Suprapubic skin (tissue), 4 donors: ENCODE results near the gene BATF. TPM values are rescaled to one million over a fixed set of nuclear protein-coding genes. Genes with fewer than 3 reads are reported as not detected.
"Not testable (repeated sequence)": the region's sequence is repeated elsewhere in the genome, so short reads cannot be mapped to it uniquely, and the experiment has no call there.

Experiments
- DNase-seq, 2 donors: peaks; one replicate each; pipeline ENCODE4 v3.0.0-alpha.2; 2019; ENCODE audit warnings: low spot score in 2 of 2
- H3K27ac ChIP-seq: fragments of 200-600 bp; sonication (generic); one replicate; pipeline ENCODE4 v1.5.1; 2019
- H3K27me3 ChIP-seq: fragments of 200-600 bp; sonication (generic); one replicate; pipeline ENCODE4 v1.5.1; 2019
- H3K36me3 ChIP-seq: fragments of 200-600 bp; sonication (generic); one replicate; pipeline ENCODE4 v1.5.1; 2019
- H3K4me1 ChIP-seq: fragments of 200-600 bp; sonication (generic); one replicate; pipeline ENCODE4 v1.5.1; 2019
- H3K4me3 ChIP-seq: fragments of 200-600 bp; sonication (generic); one replicate; pipeline ENCODE4 v1.5.1; 2019; ENCODE audit warnings: mild to moderate bottlenecking
- H3K9me3 ChIP-seq: fragments of 200-600 bp; sonication (generic); one replicate; pipeline ENCODE4 v1.5.1; 2019
- CTCF ChIP-seq, 2 donors: fragments of 200-600 bp in 1 of 2; fragments of 450-650 bp in 1 of 2; sonication (generic) in 1 of 2; IDR thresholded peaks; one replicate each; pipeline ENCODE4 v1.5.1; 2016 to 2019; ENCODE audit warnings: antibody characterized with exemption in 2 of 2, mild to moderate bottlenecking in 1 of 2, moderate library complexity in 1 of 2
- EP300 ChIP-seq: sonication (generic); formaldehyde crosslinking; IDR thresholded peaks from one replicate; pipeline ENCODE4 v1.6.1; 2017; ENCODE audit warnings: antibody characterized with exemption
- POLR2A ChIP-seq, 2 donors: fragments of 450-650 bp; IDR thresholded peaks; one replicate each; pipeline ENCODE4 v1.6.1; 2017; ENCODE audit warnings: antibody characterized with exemption in 2 of 2, mild to moderate bottlenecking in 2 of 2, moderate library complexity in 2 of 2
- POLR2AphosphoS5 ChIP-seq, 3 donors: sonication (generic); formaldehyde crosslinking; IDR thresholded peaks; one replicate each; pipeline ENCODE4 v1.6.1; 2017; ENCODE audit warnings: antibody characterized with exemption in 3 of 3
- WGBS: methylation state at CpG from one replicate; pipeline ENCODE4 v1.1.5; 2018; 5-methylcytosine and 5-hydroxymethylcytosine counted together
- total RNA-seq, 4 donors: library from RNA; depleted of rRNA; stranded (reverse); fragments of >200 nt; gene quantifications; one replicate each; pipeline ENCODE4 v1.1.0, GENCODE V29; 2016

The BATF gene, protein sequence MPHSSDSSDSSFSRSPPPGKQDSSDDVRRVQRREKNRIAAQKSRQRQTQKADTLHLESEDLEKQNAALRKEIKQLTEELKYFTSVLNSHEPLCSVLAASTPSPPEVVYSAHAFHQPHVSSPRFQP
- total RNA-seq, result 1 to 10 TPM in 3 of 4 donors, not detected in 1; 1.1 to 4.2 (median 1.1) TPM

DNA sequence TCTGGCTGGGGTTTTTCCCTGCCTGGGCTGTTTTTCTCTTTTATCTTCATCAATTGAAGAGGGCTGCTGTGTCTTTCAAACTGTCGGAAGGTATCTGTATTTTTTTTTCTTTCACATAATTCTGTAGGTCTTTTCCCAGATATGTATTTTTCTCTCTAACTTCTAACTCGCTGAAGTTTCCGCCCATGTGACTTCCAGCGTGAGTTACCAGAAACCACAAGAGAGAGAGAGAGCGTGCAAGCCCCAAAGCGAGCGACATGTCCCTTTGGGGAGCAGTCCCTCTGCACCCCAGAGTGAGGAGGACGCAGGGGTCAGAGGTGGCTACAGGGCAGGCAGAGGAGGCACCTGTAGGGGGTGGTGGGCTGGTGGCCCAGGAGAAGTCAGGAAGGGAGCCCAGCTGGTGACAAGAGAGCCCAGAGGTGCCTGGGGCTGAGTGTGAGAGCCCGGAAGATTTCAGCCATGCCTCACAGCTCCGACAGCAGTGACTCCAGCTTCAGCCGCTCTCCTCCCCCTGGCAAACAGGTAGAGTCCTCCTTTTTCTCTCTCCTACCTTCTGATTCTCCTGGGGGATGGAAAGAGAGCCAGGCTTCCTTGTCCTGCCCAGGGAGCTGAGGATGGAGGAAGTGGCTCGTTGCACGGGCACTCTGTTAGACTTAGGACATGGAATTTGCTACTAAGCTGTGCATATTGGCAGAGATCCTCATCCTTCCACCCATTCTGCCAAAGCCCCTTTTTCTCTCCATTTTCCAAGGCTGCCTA is at the start of gene BATF:
Gene BATF (plus strand): TSS at position 246 of the 759 bp plus-strand sequence. CDS start 214 bp downstream, at position 460.
- H3K4me3 ChIP-seq, result peak within 1 kb of the TSS; percentile 42
- H3K36me3 ChIP-seq, result no peaks in the 10 kb centered on the region
- no peak for DNase-seq
- 47% methylated on average over 13 of the region's 13 CpGs for WGBS
- H3K27ac ChIP-seq, result peak within 1 kb of the TSS; percentile 61
- H3K4me1 ChIP-seq, result peaks cover 3% of the 10 kb centered on the region
- no peaks in the 10 kb centered on the region for H3K9me3 ChIP-seq
- peaks cover 9% of the 10 kb centered on the region for H3K27me3 ChIP-seq
- TF ChIP-seq POLR2AphosphoS5 (IDR thresholded peaks at IDR 0.05), result peak in 1 of 3 donors; percentile 14
- peak; percentile 13 to 65 for TF ChIP-seq POLR2A (IDR thresholded peaks at IDR 0.05)
- no peak for TF ChIP-seq CTCF (IDR thresholded peaks at IDR 0.05)
- TF ChIP-seq EP300, result no peak

DNA sequence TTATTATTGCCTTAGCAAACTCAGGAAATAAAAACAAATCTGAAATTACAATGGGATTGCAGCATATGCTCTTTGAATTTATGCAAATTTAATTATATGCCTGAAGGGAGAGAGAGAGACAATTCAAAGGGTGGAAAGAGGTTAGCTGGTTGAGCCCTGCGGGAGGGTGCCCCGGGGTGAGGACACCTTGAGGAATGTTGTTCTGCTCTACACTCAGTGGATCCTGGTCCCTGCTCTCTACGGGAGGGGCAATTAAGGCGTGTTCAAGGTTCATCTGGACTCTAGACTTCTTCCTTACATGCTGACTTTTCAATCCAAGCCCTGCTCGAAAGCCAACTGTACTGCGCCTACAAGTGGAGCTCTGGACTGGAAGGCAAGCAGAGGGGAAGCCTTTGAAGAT is 48.1 kb upstream of the BATF start:
- peaks cover 49% of the 10 kb centered on the region for H3K36me3 ChIP-seq
- H3K4me1 ChIP-seq, H3K27ac ChIP-seq, H3K27me3 ChIP-seq, H3K4me3 ChIP-seq, H3K9me3 ChIP-seq: not testable (repeated sequence)
- peak in 1 of 2 donors; percentile 16 for DNase-seq
- 64% methylated on average over 6 of the region's 6 CpGs for WGBS

DNA sequence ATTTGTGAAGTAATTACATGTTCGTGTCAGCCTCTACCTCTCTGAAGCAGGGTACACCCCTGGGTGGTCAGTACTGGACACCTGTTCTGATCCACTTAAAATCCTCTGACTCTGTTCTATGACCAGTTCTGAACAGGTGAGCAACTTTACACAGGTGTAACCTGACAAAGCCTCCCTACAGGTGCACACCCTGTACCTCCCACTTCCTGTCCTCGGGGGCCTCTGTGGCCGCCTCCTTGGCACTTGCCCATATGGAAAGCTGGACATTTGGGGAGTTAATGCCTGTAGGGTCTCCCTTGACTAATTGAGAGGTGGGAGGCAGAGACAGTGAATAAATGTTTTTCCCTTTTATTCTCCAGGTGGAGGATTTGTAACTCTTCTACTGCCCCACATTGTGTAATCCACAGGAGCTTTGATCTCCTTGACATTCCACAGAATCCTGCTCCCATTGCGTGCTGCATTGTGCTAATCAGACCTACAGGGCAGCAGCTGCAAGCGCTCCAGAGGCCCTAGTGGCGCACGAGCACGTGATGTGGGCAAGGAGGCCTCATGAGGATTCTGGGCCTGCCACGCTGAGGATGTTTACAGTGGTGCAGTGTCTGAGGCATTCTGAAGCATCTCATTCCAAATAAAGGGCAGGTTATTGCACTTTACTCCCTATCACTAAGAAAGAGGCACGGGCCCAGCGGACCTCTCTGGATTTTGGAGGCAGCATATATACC is 45.8 kb upstream of the BATF start:
- Histone ChIP-seq H3K27me3 (no peaks in the 10 kb centered on the region), H3K4me3 (no peak overlapping the region), H3K9me3 (no peaks in the 10 kb centered on the region), H3K4me1 (no peaks in the 10 kb centered on the region), H3K36me3 (peaks cover 29% of the 10 kb centered on the region), H3K27ac (no peak overlapping the region)
- 76% methylated on average over 8 of the region's 11 CpGs for WGBS
- DNase-seq, result peak in 1 of 2 donors; percentile 48
- TF ChIP-seq POLR2A (IDR thresholded peaks at IDR 0.05) (no peak), CTCF (IDR thresholded peaks at IDR 0.05) (no peak), POLR2AphosphoS5 (IDR thresholded peaks at IDR 0.05) (no peak), EP300 (no peak)

DNA sequence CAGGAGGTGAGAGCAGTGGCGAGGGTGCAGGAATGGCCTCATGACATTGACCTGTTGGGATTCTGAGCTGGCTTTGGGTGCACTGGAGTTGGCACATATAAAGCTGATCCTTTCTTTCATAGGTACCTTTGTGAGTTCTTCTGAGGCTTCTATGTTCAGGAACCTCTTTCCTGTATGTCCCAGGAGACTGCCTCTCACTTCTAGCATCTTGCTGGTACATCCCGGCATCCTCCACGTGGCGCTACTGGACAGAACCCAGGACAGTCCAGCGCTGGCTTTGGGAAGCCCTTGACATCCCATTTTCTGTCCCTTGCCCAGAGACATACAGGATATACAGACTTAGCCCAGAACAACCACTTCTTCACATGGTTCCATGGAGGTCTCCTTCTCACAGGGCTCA is 44.4 kb upstream of the BATF start:
- Histone ChIP-seq H3K27ac (no peak overlapping the region), H3K4me3 (no peak overlapping the region), H3K27me3 (no peaks in the 10 kb centered on the region), H3K4me1 (no peaks in the 10 kb centered on the region), H3K36me3 (peaks cover 16% of the 10 kb centered on the region), H3K9me3 (no peaks in the 10 kb centered on the region)
- DNase-seq, result peak in 1 of 2 donors; percentile 39
- WGBS, result 94% methylated on average over 5 of the region's 5 CpGs
- TF ChIP-seq CTCF (IDR thresholded peaks at IDR 0.05) (no peak), POLR2A (IDR thresholded peaks at IDR 0.05) (no peak), POLR2AphosphoS5 (IDR thresholded peaks at IDR 0.05) (no peak), EP300 (no peak)

DNA sequence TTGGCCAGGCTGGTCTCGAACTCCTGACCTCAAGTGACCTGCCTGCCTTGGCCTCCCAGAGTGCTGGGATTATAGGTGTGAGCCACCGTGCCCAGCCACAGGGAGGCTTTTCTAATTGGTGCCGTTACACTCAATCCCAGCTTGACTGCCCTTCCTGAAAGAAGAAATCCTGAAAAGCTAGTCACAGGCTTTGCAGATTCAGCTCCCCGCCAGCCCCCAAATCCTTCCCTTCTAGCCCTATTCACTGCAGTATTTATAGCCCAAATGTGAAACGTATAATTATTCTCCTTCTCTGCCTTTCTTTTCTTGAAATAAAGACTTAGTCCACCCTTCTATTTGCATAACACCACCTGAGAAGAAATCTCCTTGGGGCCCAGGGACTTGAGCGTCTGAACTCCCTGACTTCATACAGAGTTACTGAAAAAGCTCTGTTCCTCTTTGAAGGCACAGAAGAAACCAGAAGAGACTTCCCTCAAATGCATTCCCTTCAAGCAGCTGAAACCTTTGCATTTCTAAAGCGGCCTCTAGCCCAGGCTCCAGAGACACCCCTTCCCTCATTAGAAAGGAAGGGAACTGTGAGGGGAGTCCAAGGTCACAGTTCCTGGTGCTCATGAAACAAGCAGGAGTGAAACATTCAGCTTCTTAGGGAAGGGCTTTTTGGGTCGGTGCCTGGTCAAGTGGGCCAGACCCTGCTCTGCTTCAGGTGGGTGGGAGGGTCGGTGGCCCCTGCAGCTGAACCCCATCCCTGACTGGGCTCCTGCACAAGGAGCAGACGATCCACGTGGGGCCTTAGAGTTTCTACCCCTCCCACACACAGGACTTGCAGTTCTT is 42.3 kb upstream of the BATF start:
- 60% methylated on average over 9 of the region's 11 CpGs for WGBS
- DNase-seq, result peak in 1 of 2 donors; percentile 24
- Histone ChIP-seq H3K4me1 (no peaks in the 10 kb centered on the region), H3K27me3 (no peaks in the 10 kb centered on the region), H3K36me3 (peaks cover 7% of the 10 kb centered on the region), H3K27ac (no peak overlapping the region), H3K9me3 (no peaks in the 10 kb centered on the region), H3K4me3 (no peak overlapping the region)
- no peak for TF ChIP-seq POLR2A (IDR thresholded peaks at IDR 0.05)
- TF ChIP-seq CTCF (IDR thresholded peaks at IDR 0.05), result no peak
- TF ChIP-seq POLR2AphosphoS5 (IDR thresholded peaks at IDR 0.05), result no peak
- no peak for TF ChIP-seq EP300
